GM19193 (cell line): ENCODE measurements around the gene DGKI.

Experiments used
- POLR2A ChIP-seq: IDR thresholded peaks from 4 replicates; pipeline ENCODE4 v1.6.1; 2011; ENCODE audit not compliant: insufficient read depth, insufficient read length; ENCODE audit errors: extremely low read depth

The DGKI gene

GRCh38 chr7:137441451-137441850 lies 405.3 kb downstream of the DGKI start:
- TF ChIP-seq POLR2A = no peak

GRCh38 chr7:137439829-137440825 lies 406.6 kb downstream of the DGKI start:
- TF ChIP-seq POLR2A = no peak

- no peak for TF ChIP-seq POLR2A
Measured at GRCh38 chr7:137434946-137435345, 411.8 kb downstream of the DGKI start.

GRCh38 chr7:137434530-137434929 lies 412.2 kb downstream of the DGKI start:
- no peak for TF ChIP-seq POLR2A

- TF ChIP-seq POLR2A = no peak
Measured at GRCh38 chr7:137423321-137423720, 423.5 kb downstream of the DGKI start.

- TF ChIP-seq POLR2A = no peak
Measured at GRCh38 chr7:137421366-137421765, 425.4 kb downstream of the DGKI start.

- TF ChIP-seq POLR2A = no peak
Measured at GRCh38 chr7:137418841-137419240, 427.9 kb downstream of the DGKI start.

- no peak for TF ChIP-seq POLR2A
Measured at GRCh38 chr7:137417464-137417863, 429.3 kb downstream of the DGKI start.

- no peak for TF ChIP-seq POLR2A
Measured at GRCh38 chr7:137413901-137414300, 432.9 kb downstream of the DGKI start.

GRCh38 chr7:137411446-137411845 lies 435.3 kb downstream of the DGKI start:
- TF ChIP-seq POLR2A = no peak

- no peak for TF ChIP-seq POLR2A
Measured at GRCh38 chr7:137408126-137408525, 438.6 kb downstream of the DGKI start.

GRCh38 chr7:137407078-137407477 lies 439.7 kb downstream of the DGKI start:
- TF ChIP-seq POLR2A = no peak

GRCh38 chr7:137404660-137405317 lies 442.0 kb downstream of the DGKI start:
- no peak for TF ChIP-seq POLR2A

GRCh38 chr7:137403353-137403695 lies 443.4 kb downstream of the DGKI start:
- TF ChIP-seq POLR2A = no peak

GRCh38 chr7:137402536-137403352 lies 444.0 kb downstream of the DGKI start:
- no peak for TF ChIP-seq POLR2A
